ENCODE data around the gene SCYL2. TPM values are rescaled to one million over a fixed set of nuclear protein-coding genes. Genes with fewer than 3 reads are reported as not detected.

SCYL2 gene
- total and polyA plus RNA-seq, 2 experiments from 2014 or later, result 15.0 to 57.5 TPM

GRCh38 chr12:100383586-100384558 is 116.9 kb downstream of the SCYL2 start:
- H3K36me3 Mint-ChIP-seq (ENCODE audit: low read depth), result no peaks in the 10 kb centered on the region
- peak overlapping the region; percentile 10; the same call in 1 of the 2 replicates for H3K27ac Mint-ChIP-seq
- H3K27me3 ChIP-seq (ENCODE audit: insufficient read depth), result no peaks in the 10 kb centered on the region
- H3K27me3 Mint-ChIP-seq (ENCODE audit: insufficient read depth, low read depth, poor library complexity), result no peaks in the 10 kb centered on the region
- no peak overlapping the region for H3K4me3 ChIP-seq
- H3K4me3 Mint-ChIP-seq, result no peak overlapping the region
- H3K4me1 ChIP-seq (ENCODE audit: insufficient read depth), result peaks cover 6% of the 10 kb centered on the region; the same call in 1 of the 2 replicates
- H3K9me2 ChIP-seq (ENCODE audit: insufficient read depth), result no peaks in the 10 kb centered on the region
- no peak overlapping the region for H3K4me2 ChIP-seq
- H3K36me3 ChIP-seq (ENCODE audit: insufficient read depth), result no peaks in the 10 kb centered on the region
- H2AFZ ChIP-seq, result 0 out of 2 replicates have a peak overlapping the region, but pooled peaks have one; percentile 14
- no peaks in the 10 kb centered on the region for H3K9me3 Mint-ChIP-seq
- H4K20me1 ChIP-seq (replicated peaks; ENCODE audit: insufficient read depth), result no peaks in the 10 kb centered on the region
- H3K79me2 ChIP-seq (replicated peaks; ENCODE audit: insufficient read depth), result no peaks in the 10 kb centered on the region
- no peak for ATAC-seq
- no peaks in the 10 kb centered on the region for H3F3A ChIP-seq (replicated peaks; ENCODE audit: low read depth)
- no peak for DNase-seq (ENCODE audit: low spot score)
- TF ChIP-seq ZNF114 (CRISPR knock-in tag; IDR thresholded peaks at IDR 0.05) (no peak), EZH2 (IDR thresholded peaks at IDR 0.05; ENCODE audit: low read depth, unreplicated experiment) (no peak), NANOG (IDR thresholded peaks at IDR 0.05; ENCODE audit: borderline replicate concordance) (no peak), REST (IDR thresholded peaks at IDR 0.05; ENCODE audit: unreplicated experiment) (no peak), CREB1 (CRISPR knock-in tag; IDR thresholded peaks at IDR 0.05; ENCODE audit: low read depth) (no peak)
- H3K27ac ChIP-seq (ENCODE audit: low read depth), result no peak overlapping the region
- H3K4me1 Mint-ChIP-seq, result peaks cover 3% of the 10 kb centered on the region; the same call in 1 of the 3 replicates

GRCh38 chr12:100384559-100384935 is 117.6 kb downstream of the SCYL2 start:
- no peak for ATAC-seq
- no peaks in the 10 kb centered on the region for H3K9me2 ChIP-seq (ENCODE audit: insufficient read depth)
- no peak for TF ChIP-seq ZNF114 (CRISPR knock-in tag; IDR thresholded peaks at IDR 0.05)
- no peak for TF ChIP-seq ETS1 (IDR thresholded peaks at IDR 0.05)
- TF ChIP-seq STAT1 (IDR thresholded peaks at IDR 0.05; ENCODE audit: unreplicated experiment), result no peak
- no peak for TF ChIP-seq EZH2phosphoT487 (IDR thresholded peaks at IDR 0.05; ENCODE audit: unreplicated experiment)
- no peak for TF ChIP-seq CREB1 (CRISPR knock-in tag; IDR thresholded peaks at IDR 0.05; ENCODE audit: low read depth)
- TF ChIP-seq NANOG (IDR thresholded peaks at IDR 0.05; ENCODE audit: borderline replicate concordance), result no peak
- TF ChIP-seq CTCF (conservative IDR thresholded peaks at IDR 0.05; ENCODE audit: low read depth in 2 of 2), result no peak

More at GRCh38 chr12:100384559-100384935, 117.6 kb downstream of the SCYL2 start:
- DNase-seq (ENCODE audit: low spot score), result no peak
- peak overlapping the region; percentile 66; the same call in 1 of the 2 replicates for H2AFZ ChIP-seq
- H3K4me3 ChIP-seq, result no peak overlapping the region
- no peaks in the 10 kb centered on the region for H3F3A ChIP-seq (replicated peaks; ENCODE audit: low read depth)
- H4K20me1 ChIP-seq (replicated peaks; ENCODE audit: insufficient read depth), result no peaks in the 10 kb centered on the region
- H3K79me2 ChIP-seq (replicated peaks; ENCODE audit: insufficient read depth), result no peaks in the 10 kb centered on the region
- Mint-ChIP-seq H3K4me3 (no peak overlapping the region), H3K27me3 (ENCODE audit: insufficient read depth, low read depth, poor library complexity) (no peaks in the 10 kb centered on the region), H3K4me1 (peaks cover 3% of the 10 kb centered on the region; the same call in 1 of the 3 replicates), H3K27ac (peak overlapping the region; percentile 10; the same call in 1 of the 2 replicates), H3K36me3 (ENCODE audit: low read depth) (no peaks in the 10 kb centered on the region), H3K9me3 (no peaks in the 10 kb centered on the region)
- no peak overlapping the region for H3K4me2 ChIP-seq
- no peaks in the 10 kb centered on the region for H3K36me3 ChIP-seq (ENCODE audit: insufficient read depth)
- H3K27me3 ChIP-seq (ENCODE audit: insufficient read depth), result no peaks in the 10 kb centered on the region
- no peak overlapping the region for H3K27ac ChIP-seq (ENCODE audit: low read depth)
- H3K4me1 ChIP-seq (ENCODE audit: insufficient read depth), result peaks cover 6% of the 10 kb centered on the region; the same call in 1 of the 2 replicates

All from GM23338 (cell line).